GM18511 (cell line): ENCODE results near the gene LMNA.
"Not testable (repeated sequence)": the region's sequence is repeated elsewhere in the genome, so short reads cannot be mapped to it uniquely, and the experiment has no call there.

Experiments used
- ATAC-seq: cut with Tn5 transposase; IDR thresholded peaks from one replicate; pipeline ENCODE4 v1.9.1; 2021; ENCODE audit warnings: mild to moderate bottlenecking, moderate library complexity; ENCODE audit not compliant: unreplicated experiment

Gene LMNA

GRCh38 chr1:156160000-156160742 lies 45.7 kb downstream of the LMNA start:
- no peak for ATAC-seq

- no peak for ATAC-seq
These were observed 46.2 kb downstream of the LMNA start for GRCh38 chr1:156160743-156161171.

GRCh38 chr1:156162430-156163037 lies 48.0 kb downstream of the LMNA start:
- no peak for ATAC-seq

GRCh38 chr1:156163712-156164111 lies 49.2 kb downstream of the LMNA start:
- ATAC-seq = no peak

GRCh38 chr1:156164125-156164831 lies 49.8 kb downstream of the LMNA start:
- ATAC-seq = no peak

GRCh38 chr1:156165083-156165482 lies 50.6 kb downstream of the LMNA start:
- no peak for ATAC-seq

- ATAC-seq = no peak
These were observed 53.0 kb downstream of the LMNA start for GRCh38 chr1:156167536-156167935.

- ATAC-seq = no peak
These were observed 58.4 kb downstream of the LMNA start for GRCh38 chr1:156172696-156173470.

GRCh38 chr1:156176610-156177210 lies 62.2 kb downstream of the LMNA start:
- ATAC-seq = no peak

GRCh38 chr1:156177919-156178654 lies 63.6 kb downstream of the LMNA start:
- no peak for ATAC-seq

- ATAC-seq = no peak
These were observed 66.0 kb downstream of the LMNA start for GRCh38 chr1:156180471-156180870.

GRCh38 chr1:156181391-156181924 lies 66.9 kb downstream of the LMNA start:
- not testable (repeated sequence) for ATAC-seq

GRCh38 chr1:156182010-156182779 lies 67.7 kb downstream of the LMNA start:
- not testable (repeated sequence) for ATAC-seq

- ATAC-seq = not testable (repeated sequence)
These were observed 72.1 kb downstream of the LMNA start for GRCh38 chr1:156186347-156187177.
